ENCODE results near the gene PRR33. TPM values are rescaled to one million over a fixed set of nuclear protein-coding genes. Genes with fewer than 3 reads are reported as not detected.

The PRR33 gene
- total and polyA plus RNA-seq, 9 of the 15 experiments (the other 6 are each of a cell fraction or from before 2014, with no cell fraction given) = not detected

- Histone ChIP-seq H3K4me2 (ENCODE audit: insufficient read depth, low read length) (no peak overlapping the region), H3K4me1 (replicated peaks in 1 of 2; ENCODE audit: control insufficient read depth in 2 of 2, insufficient read depth in 2 of 2, low read length in 2 of 2) (peaks cover 0 to 9% of the 10 kb centered on the region in 2 experiments; a peak in 3 of 5 replicates), H3K36me3 (ENCODE audit: control insufficient read depth, insufficient read depth, low read length) (no peaks in the 10 kb centered on the region), H4K20me1 (replicated peaks; ENCODE audit: control insufficient read depth, insufficient read depth, low read length) (no peaks in the 10 kb centered on the region; the same call in none of the 2 replicates), H3K4me3 (no peak overlapping the region), H3K9me1 (ENCODE audit: control insufficient read depth, insufficient read depth, low read length) (no peaks in the 10 kb centered on the region), H2AFZ (ENCODE audit: low read depth, low read length) (no peak overlapping the region), H3K79me2 (ENCODE audit: control insufficient read depth, insufficient read depth, low read length) (no peaks in the 10 kb centered on the region), H3K9ac (ENCODE audit: insufficient read depth in 1 of 2, low read depth in 2 of 2, low read length in 2 of 2) (no peak overlapping the region), H3K9me3 (replicated peaks; ENCODE audit: control insufficient read depth, insufficient read depth, low read depth, low read length) (no peaks in the 10 kb centered on the region), H3K27me3 (ENCODE audit: control insufficient read depth in 2 of 2, insufficient read depth in 2 of 2, low read length in 2 of 2) (peaks cover 15 to 55% of the 10 kb centered on the region in 2 experiments; a peak in 4 of 5 replicates), H3K27ac (ENCODE audit: extremely low read depth, low read depth, low read length) (no peak overlapping the region)
- 0% methylated on average over 5 of the region's 5 CpGs for WGBS (ENCODE audit: insufficient coverage, low coverage, missing lambda C conversion rate)
- in situ Hi-C loops (cut with MboI) = no loop called here
- FAIRE-seq (no peak), ATAC-seq (no peak), DNase-seq (ENCODE audit: extremely low read depth in 1 of 4, low spot score in 3 of 4) (no peak)
- intact Hi-C loops (cut with micrococcal nuclease) = no loop called here
- ChIA-PET POLR2A (interaction anchor here (1.0 kb wide), 1 partner anchor 24 kb away, joined by 3 read pairs; no protein-coding TSS in a partner anchor), CTCF (ENCODE audit: low intra/inter-chr PET ratio) (no interaction called here)
- no TSS peak for BruUV-seq (replicated peaks)
- TF ChIP-seq ZNF561 (CRISPR knock-in tag; conservative IDR thresholded peaks at IDR 0.05) (no peak), ZBTB12 (CRISPR knock-in tag; IDR thresholded peaks at IDR 0.05) (no peak), POLR3A (IDR thresholded peaks at IDR 0.05; ENCODE audit: borderline replicate concordance, extremely low read depth, insufficient read depth, insufficient read length) (no peak), ZNF224 (CRISPR knock-in tag; IDR thresholded peaks at IDR 0.05) (no peak)
These were observed 863 bp upstream of the PRR33 start for GRCh38 chr11:1892558-1892957.

All from K562 (cell line).